ENCODE data around the gene ZDHHC3.

DNA sequence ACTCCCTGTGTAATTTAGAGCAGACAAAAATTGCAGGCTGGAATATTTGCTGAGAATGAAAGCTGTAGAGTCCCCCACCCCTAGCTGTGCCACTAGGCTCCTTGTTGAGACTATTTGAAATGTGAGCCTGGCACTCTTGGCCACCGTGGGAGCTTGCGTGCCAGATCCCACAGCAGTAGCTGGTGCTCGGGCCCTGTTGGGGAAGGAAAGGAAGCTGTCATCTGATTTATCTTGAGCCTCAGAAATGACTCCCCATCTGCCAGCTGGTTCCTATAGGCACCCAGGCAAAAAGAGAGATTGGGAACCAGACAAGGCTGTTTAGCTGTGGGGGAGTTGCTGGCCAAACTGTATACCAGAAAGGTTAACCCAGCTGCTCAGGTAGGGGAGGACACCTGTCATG is 26.7 kb upstream of the ZDHHC3 start:
- TF ChIP-seq, protein P1, sequence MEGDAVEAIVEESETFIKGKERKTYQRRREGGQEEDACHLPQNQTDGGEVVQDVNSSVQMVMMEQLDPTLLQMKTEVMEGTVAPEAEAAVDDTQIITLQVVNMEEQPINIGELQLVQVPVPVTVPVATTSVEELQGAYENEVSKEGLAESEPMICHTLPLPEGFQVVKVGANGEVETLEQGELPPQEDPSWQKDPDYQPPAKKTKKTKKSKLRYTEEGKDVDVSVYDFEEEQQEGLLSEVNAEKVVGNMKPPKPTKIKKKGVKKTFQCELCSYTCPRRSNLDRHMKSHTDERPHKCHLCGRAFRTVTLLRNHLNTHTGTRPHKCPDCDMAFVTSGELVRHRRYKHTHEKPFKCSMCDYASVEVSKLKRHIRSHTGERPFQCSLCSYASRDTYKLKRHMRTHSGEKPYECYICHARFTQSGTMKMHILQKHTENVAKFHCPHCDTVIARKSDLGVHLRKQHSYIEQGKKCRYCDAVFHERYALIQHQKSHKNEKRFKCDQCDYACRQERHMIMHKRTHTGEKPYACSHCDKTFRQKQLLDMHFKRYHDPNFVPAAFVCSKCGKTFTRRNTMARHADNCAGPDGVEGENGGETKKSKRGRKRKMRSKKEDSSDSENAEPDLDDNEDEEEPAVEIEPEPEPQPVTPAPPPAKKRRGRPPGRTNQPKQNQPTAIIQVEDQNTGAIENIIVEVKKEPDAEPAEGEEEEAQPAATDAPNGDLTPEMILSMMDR (IDR thresholded peaks at IDR 0.05) = no peak
- TF ChIP-seq POLR2A (IDR thresholded peaks at IDR 0.05) = no peak
- no peak for TF ChIP-seq EP300 (IDR thresholded peaks at IDR 0.05)

All from tibial nerve (tissue), 4 donors.